SKM-1 (cell line): ENCODE results near the gene NFATC1.

Experiments used
- DNase-seq: peaks from one replicate; lab custom pipeline; 2025; ENCODE audit not compliant: unreplicated experiment; lab: John Stamatoyannopoulos, UW

NFATC1 gene

DNA sequence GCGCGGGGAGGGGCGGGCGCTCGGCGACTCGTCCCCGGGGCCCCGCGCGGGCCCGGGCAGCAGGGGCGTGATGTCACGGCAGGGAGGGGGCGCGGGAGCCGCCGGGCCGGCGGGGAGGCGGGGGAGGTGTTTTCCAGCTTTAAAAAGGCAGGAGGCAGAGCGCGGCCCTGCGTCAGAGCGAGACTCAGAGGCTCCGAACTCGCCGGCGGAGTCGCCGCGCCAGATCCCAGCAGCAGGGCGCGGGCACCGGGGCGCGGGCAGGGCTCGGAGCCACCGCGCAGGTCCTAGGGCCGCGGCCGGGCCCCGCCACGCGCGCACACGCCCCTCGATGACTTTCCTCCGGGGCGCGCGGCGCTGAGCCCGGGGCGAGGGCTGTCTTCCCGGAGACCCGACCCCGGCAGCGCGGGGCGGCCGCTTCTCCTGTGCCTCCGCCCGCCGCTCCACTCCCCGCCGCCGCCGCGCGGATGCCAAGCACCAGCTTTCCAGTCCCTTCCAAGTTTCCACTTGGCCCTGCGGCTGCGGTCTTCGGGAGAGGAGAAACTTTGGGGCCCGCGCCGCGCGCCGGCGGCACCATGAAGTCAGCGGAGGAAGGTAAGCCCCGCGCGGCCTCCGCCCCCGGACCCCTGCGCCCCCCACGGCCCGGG lies at the start of gene NFATC1:
TSS of gene NFATC1 (plus strand) at position 170 of the 644 bp plus-strand sequence. CDS start at position 465, 295 bp downstream.
- DNase-seq, result no peak

- DNase-seq, result no peak
Measured at GRCh38 chr18:79345981-79346380, 49.7 kb upstream of the NFATC1 start.

- DNase-seq, result no peak
Measured at GRCh38 chr18:79348066-79348465, 47.7 kb upstream of the NFATC1 start.

DNA sequence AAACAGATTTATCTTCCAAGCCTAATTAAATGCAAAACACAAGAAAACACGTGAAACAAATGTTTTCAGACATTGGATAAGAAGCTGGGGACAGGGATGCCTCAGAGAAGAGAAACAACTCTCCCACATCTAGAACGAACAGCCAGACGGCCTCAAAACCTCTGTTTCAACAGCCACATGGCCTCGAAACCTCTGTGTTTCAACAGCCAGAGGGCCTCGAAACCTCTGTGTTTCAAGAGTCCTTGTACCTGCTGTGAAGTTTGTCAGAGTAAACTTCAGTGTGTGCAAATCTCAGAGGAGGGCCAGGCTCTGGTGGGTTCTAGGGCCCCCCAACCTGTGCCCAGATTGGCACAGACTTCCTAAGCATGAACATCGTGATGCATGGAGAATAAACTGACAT lies 43.3 kb upstream of the NFATC1 start:
- DNase-seq, result no peak

GRCh38 chr18:79353267-79353666 lies 42.5 kb upstream of the NFATC1 start:
- no peak for DNase-seq

DNA sequence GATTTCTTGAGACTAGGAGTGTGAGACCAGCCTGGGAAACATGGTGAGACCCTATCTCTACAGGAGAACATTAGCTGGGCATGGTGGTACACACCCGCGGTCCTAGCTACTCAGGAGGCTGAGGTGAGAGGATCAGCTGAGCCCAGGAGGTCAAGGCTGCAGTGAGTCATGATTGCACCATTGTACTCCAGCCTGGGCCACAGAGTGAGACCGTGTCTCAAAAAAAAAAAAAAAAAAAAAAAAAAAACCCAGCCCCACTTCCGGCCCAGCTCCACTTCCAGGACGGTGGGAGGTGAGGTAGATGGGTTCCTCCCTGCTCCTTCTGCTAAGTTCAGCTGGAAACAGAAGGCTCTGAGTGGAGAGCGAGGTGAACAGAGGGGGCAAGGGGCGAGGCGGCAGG lies 41.4 kb upstream of the NFATC1 start:
- DNase-seq, result no peak

- DNase-seq, result no peak
Measured at GRCh38 chr18:79355433-79356335, 40.0 kb upstream of the NFATC1 start.

GRCh38 chr18:79356435-79356834 lies 39.3 kb upstream of the NFATC1 start:
- DNase-seq, result no peak

- DNase-seq, result no peak
Measured at GRCh38 chr18:79360933-79361332, 34.8 kb upstream of the NFATC1 start.

DNA sequence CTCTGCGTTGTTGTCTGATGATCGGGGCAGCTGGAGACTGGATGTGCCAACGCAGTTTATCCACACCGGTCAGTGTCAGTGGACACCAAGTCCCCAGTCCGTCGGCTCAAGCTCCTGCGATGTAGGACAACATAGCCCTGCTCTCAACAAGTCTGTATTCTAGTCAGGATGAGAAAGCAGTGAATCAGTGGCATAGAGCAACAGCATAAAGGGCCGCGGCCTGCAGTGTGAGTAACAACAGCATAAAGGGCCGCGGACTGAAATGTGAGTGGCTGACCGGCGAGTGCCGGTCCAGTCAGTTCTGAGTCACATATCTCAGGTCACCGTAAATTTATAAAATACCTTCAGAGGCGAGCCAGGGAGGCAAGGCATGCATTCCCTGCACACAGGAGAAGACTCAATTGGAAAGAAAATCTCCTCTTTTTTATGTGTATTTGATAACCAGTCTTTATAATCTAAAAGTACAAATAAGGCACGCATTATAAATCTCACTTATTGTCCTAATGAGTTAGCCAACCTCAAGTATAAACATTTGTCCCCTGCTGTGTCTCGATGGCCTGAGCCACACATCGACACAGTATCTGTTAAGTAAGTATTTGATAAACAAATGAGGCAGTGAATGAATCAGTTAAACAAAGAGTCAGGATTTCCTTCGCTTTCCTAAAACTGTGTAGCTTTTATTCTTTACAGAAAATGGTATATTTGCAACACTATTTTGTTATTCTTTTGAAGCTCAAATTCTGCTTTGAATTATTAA lies 33.8 kb upstream of the NFATC1 start:
- DNase-seq, result no peak

DNA sequence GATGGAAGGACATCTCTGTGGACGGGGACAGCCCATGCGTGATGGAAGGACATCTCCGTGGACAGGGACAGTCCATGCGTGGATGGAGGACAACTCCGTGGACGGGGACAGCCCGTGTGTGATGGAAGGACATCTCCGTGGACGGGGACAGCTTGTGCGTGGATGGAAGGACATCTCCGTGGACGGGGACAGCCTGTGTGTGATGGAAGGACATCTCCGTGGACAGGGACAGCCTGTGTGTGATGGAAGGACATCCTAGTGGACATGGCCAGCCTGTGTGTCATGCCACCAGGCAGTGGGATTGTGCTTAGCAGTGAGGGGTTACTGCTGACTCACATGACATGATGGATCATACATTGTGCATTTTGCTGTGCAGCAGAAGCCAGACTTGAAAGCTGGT lies 30.0 kb upstream of the NFATC1 start:
- DNase-seq, result no peak

DNA sequence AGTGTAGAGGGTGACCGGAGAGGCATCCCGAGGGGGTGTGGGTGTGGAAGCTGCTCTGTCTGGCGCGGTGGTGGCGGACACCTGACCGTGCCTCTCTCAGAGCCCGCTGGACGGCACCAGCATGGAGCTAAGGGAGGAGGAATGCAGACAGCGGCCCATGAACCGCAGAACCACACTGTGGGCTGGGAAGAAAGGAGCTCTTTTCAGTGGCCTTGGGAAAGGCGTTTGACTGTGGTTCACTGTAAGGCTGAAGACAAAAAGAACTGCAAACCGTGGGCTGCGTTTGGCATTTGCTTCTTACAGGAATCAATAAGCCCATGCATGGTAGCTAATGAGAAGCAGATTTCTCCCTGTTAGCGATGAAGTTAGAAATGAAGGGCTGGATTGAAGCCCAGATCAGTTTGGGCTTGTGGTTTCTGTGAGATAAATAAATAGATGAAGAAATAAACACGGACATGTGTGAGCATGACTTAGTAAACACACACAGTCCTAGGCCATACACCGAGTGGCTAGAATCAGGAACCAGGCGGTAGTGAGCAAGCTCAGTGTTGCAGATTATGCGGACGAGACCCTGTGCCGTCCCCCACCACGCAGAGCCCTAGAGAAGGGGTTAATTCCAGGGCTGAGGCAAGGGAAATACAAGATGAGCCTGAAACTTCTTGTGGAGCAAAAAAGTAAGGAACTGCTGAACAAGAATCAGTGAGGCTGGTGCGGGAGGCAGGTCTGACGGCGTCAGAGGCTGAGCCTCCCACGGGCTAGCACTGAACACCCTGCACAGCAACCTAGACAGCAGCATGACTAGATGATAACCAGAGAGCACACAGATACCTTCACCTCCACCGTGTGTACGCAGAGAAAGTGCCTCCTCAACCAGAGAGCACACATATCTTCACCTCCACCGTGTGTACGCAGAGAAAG lies 29.3 kb upstream of the NFATC1 start:
- DNase-seq, result no peak

- DNase-seq, result no peak
Measured at GRCh38 chr18:79367480-79367879, 28.2 kb upstream of the NFATC1 start.

DNA sequence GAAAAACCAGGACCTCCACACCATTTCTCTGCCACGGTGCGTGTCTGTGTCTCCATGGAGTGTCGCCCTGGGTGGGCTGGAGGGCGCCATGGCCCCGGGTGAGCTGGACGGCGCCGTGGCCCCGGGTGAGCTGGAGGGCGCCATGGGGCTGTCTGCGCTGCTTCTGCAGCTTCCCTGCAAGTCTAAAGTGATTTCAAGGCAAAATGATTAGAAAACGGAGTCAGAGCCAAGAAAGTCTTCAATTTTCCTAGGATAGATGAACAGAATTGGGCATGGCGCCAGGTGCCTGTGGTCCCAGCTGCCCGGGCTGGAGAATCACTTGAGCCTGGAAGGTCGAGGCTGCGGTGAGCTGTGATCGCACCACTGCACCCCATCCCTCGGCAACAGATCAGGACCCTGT lies 27.7 kb upstream of the NFATC1 start:
- no peak for DNase-seq

- no peak for DNase-seq
Measured at GRCh38 chr18:79368681-79369080, 27.0 kb upstream of the NFATC1 start.

DNA sequence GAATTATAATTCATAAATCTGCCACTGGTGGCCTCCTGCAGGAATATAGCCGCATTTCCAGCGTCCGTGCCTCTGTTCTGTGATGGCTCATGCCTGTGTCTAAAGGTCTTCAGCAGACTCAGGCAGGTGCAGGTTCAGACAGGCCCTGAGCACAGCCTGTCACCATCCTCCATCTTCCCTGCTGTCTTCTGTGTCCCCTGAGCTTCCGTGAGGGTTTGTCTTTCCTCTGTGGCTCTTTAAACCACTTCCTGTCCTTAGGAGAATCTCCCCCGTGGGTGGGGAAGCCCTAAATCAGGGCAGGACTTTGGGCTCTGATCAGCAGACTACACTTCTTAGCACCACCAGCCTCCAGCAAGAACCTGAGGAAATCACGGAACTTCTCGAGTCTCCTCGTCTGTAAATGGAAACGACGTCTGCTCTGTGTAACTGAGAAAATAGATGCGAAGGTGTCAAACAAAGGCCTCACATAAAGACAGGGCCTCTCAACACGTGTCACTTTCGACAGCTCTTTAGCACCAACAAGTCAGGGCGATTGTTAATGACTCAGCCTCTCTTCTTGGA lies 24.1 kb upstream of the NFATC1 start:
- DNase-seq, result no peak

- no peak for DNase-seq
Measured at GRCh38 chr18:79372461-79372860, 23.3 kb upstream of the NFATC1 start.

- no peak for DNase-seq
Measured at GRCh38 chr18:79372991-79373390, 22.7 kb upstream of the NFATC1 start.

- no peak for DNase-seq
Measured at GRCh38 chr18:79373736-79374135, 22.0 kb upstream of the NFATC1 start.

GRCh38 chr18:79374408-79375171 lies 21.1 kb upstream of the NFATC1 start:
- DNase-seq, result no peak
